ENCODE measurements around the gene SMARCD2.
"Not testable (repeated sequence)": the region's sequence is repeated elsewhere in the genome, so short reads cannot be mapped to it uniquely, and the experiment has no call there.

Gene SMARCD2

GRCh38 chr17:63842540-63843386 lies at the start of gene SMARCD2:
SMARCD2 (minus strand) TSS chr17:63842685; CDS start chr17:63842674, 11 bp downstream.
- DNase-seq: peak; percentile 96

DNA sequence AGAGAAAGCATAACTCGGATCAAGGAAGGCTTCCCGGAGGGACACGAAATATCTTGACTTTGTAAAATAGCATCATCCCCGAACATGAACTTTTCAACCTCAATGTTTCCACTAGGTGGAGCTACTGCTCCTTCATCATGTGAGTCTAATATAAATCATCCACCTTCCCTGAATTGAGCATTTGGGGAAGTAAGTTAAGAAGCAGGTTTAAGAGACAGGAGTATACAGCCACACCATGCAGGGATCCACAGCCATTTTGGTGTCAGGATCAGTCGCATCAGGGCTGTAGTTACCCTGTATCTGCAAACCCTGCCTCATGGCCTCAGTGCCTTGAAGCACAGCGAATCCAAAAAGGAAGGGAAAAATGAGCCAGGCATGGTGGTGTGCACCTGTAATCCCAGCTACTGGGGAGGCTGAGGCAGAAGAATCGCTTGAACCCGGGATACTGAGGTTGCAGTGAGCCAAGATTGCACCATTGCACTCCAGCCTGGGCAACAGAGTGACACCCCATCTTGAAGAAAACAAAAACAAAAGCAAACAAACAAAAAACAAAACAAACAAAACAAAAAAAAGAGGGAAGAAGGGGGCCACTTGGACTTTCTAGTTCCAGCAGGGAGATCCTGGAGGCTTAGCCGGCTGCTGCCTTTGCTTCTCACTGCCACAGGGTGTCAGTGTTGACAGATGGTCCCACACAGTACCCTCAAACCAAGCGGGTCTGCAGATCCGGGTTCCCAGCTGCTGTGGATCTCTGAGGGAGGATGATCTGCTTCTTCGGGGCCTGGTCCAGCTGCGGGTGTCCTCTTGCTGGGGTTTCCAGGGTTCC lies 46.8 kb upstream of the SMARCD2 start:
- DNase-seq: not testable (repeated sequence)

DNA sequence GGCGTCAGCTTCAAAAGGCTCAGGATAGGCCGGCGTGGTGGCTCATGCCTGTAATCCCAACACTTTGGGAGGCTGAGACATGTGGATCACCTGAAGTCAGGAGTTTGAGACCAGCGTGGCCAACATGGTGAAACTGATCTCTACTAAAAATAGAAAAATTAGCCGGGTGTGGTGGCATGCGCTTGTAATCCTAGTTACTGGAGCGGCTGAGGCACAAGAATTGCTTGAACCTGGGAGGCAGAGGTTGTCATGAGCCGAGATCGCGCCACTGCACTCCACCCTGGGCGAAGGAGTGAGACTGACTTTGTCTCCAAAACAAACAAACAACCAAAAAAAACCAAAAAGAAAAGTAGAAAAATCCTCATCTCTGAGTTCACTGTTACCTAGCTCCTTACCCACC lies 42.6 kb upstream of the SMARCD2 start:
- not testable (repeated sequence) for DNase-seq

DNA sequence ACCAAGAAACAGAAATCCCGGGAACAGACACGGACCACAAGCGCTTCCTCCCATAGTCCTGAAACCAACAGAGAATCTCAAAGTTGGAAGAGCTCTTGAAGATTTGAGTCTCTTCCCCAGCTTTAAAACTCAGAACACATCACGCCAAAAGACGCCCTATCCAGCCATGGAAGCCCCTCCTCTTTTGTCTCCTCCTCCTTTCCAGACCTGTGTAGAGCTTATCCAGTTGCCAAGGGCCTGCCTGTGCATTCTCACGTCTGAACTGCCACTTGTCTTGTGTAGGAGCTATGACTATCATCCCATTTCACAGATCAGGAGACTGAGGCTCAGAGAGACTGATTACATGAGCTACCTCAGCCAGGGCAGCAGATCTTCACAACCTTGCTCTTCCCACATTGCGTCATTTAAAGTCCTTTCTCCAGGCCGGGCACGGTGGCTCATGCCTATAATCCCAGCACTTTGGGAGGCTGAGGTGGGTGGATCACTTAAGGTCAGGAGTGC lies 40.2 kb upstream of the SMARCD2 start:
- DNase-seq: not testable (repeated sequence)

DNA sequence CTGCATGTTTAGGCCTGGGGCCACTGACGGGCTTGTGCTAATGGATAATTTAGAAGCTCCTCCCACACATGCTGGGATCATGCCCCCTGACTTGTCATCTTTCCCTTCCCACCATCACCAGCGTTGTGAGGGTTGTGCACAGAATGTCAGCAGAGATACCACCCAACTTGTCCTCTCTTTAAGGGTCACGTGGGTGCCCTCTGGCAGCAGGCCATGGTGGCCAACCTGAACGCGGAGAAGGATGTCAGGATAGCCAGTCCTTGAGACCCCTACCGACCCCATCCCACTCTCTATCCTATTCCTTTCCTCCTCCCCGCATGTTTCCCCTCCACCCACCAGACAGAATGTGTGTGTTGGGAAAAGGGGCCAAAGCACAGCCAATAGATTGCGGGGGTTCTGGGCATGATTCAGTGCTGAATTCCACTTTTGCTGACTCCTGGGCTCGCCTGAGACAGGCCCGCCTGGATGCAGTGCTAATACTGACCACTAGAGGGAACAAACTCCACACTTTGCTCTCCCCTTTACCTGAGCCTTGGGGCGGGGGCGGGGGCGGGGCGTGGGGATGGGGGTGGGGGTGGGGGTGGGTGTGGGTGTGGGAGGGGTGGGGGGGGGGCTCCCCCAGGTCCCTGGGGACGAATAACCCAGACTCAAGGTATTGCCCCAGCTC lies 39.6 kb upstream of the SMARCD2 start, which contains the start of gene GH2:
GH2 (minus strand) TSS at position 10 of the 667 bp plus-strand sequence. CDS start 143 bp downstream, outside the sequence.
- no peak for DNase-seq

DNA sequence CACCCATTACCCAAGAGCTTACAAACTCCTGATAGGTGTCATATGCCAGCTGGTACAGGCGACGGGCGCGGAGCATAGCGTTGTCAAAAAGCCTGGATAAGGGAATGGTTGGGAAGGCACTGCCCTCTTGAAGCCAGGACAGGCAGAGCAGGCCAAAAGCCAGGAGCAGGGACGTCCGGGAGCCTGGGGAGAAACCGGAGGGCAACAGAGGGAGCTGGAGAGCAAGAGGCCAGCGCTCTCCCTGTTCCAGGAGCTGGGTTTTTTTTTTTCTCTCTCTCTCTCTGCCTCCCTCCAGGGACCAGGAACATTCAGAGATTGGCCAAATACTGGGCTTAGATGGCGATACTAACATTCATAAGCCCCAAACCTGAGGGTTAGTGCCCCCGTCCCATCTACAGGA lies 38.9 kb upstream of the SMARCD2 start:
- not testable (repeated sequence) for DNase-seq

- no peak for DNase-seq
These were observed 38.2 kb upstream of the SMARCD2 start for GRCh38 chr17:63880706-63881105.

- not testable (repeated sequence) for DNase-seq
These were observed 35.9 kb upstream of the SMARCD2 start for GRCh38 chr17:63878413-63878812.

DNA sequence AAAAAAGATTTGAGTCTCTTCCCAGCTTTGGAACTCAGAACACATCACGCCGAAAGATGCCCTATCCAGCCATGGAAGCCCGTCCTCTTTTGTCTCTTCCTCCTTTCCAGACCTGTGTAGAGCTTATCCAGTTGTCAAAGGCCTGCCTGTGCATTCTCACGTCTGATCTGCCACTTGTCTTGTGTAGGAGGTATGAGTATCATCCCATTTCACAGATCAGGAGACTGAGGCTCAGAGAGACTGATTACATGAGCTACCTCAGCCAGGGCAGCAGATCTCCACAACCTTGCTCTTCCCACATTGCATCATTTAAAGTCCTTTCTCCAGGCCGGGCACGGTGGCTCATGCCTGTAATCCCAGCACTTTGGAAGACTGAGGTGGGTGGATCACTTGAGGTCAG lies 32.2 kb upstream of the SMARCD2 start:
- not testable (repeated sequence) for DNase-seq

DNA sequence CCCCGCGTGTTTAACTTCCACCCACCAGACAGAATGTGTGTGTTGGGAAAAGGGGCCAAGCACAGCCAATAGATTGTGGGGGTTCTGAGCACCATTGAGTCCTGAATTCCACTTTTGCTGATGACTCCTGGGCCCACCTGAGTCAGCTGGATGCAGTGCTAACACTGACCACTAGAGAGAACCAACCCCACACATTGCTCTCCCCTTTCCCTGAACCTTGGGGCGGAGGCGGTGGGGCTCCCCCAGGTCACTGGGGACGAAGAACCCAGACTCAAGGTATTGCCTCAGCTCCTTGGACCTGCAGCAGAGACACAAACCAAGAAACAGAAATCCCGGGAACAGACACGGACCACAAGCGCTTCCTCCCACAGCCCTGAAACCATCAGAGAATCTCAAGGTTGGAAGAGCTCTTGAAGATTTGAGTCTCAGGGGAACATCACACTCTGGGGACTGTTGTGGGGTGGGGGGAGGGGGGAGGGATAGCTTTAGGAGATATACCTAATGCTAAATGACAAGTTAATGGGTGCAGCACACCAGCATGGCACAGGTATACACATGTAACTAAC lies 31.7 kb upstream of the SMARCD2 start:
- not testable (repeated sequence) for DNase-seq

DNA sequence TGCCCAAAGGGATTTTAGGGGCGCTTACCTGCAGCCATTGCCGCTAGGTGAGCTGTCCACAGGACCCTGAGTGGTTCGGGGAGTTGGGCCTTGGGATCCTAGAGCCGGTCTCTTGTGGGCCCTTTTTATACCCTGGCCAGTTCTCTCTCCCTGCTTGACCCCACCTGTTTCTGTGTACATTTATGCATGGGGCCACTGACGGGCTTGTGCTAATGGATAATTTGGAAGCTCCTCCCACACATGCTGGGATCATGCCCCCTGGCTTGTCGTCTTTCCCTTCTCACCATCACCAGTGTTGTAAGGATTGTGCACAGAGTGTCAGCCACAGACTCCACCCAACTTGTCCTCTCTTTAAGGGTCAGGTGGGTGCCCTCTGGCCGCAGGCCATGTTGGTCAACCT lies 31.1 kb upstream of the SMARCD2 start, which contains the start of gene CSH2:
CSH2 (minus strand) TSS at position 101 of the 400 bp plus-strand sequence; CDS start at position 38, 63 bp downstream.
- DNase-seq: not testable (repeated sequence)

- DNase-seq: not testable (repeated sequence)
These were observed 29.3 kb upstream of the SMARCD2 start for GRCh38 chr17:63871646-63872365.

GRCh38 chr17:63870292-63870665 lies 27.8 kb upstream of the SMARCD2 start:
- not testable (repeated sequence) for DNase-seq

- not testable (repeated sequence) for DNase-seq
These were observed 27.2 kb upstream of the SMARCD2 start for GRCh38 chr17:63869491-63870291.

DNA sequence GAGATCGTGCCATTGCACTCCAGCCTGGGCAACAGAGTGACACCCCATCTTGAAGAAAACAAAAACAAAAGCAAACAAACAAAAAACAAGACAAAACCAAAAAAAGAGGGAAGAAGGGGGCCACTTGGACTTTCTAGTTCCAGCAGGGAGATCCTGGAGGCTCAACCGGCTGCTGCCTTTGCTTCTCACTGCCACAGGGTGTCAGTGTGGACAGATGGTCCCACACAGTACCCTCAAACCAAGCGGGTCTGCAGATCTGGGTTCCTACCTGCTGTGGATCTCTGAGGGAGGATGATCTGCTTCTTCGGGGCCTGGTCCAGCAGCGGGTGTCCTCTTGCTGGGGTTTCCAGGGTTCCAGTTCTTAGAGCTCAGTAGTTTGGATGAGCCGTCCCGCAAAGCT lies 24.1 kb upstream of the SMARCD2 start:
- not testable (repeated sequence) for DNase-seq

DNA sequence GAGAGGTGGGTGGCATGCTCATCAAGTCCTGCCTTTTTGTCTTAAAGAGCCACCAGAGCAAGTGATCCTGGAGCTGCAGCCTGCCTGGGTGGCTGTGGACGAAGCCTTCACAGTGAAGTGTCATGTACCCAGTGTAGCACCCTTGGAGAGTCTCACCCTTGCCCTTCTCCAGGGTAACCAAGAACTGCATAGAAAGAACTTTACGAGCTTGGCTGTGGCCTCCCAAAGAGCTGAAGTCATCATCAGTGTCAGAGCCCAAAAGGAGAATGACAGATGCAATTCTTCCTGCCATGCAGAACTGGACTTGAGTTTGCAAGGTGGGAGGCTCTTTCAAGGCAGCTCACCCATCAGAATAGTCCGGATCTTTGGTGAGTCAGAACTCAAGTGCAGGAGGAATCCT lies 16.8 kb upstream of the SMARCD2 start:
- no peak for DNase-seq

- not testable (repeated sequence) for DNase-seq
These were observed 13.9 kb upstream of the SMARCD2 start for GRCh38 chr17:63856425-63856824.

- DNase-seq: no peak
These were observed 12.7 kb upstream of the SMARCD2 start for GRCh38 chr17:63855185-63855584.

GRCh38 chr17:63854709-63855108 lies 12.2 kb upstream of the SMARCD2 start:
- DNase-seq: no peak

DNA sequence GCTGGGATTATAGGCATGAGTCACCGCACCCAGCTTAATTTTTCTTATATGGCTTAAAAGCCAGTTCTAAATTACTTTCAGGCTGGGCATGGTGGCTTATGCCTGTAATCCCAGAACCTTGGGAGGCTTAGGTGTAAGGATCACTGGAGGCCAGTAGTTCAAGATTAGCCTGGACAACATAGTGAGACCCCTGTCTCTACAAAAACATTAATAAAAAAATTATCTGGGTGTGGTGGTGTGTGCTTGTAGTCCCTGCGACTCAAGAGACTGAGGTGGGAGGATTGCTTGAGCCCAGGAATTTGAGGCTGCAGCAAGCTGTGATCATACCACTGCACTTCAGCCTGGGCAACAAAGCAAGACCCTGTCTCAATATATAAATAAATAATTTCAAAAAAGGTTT lies 10.8 kb upstream of the SMARCD2 start:
- no peak for DNase-seq

DNA sequence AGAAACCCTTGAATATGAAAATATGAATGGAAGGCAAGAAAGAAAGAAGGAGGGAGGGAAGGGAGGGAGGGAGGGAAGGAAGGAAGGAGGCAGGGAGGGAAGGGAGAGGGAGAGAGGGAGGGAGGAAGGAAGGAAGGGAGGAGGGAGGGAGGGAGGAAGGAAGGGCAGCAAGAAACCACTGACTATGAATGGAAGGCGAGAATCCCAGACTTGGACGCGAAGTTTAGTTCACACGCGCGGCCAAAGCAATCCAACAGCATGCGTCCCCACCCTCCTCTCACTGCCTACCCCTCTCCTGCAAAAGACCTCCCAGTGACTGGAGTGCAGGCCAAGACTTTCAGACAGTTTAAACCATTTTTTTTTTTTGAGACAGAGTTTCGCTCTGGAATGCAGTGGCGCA lies 7.9 kb upstream of the SMARCD2 start:
- no peak for DNase-seq

Measured in NCI-H2029 (cell line).